Stimulated activated CD4-positive, alpha-beta T cell treated with anti-CD3 and anti-CD28 coated beads, Interleukin-2, amount 100 ng/mL, for 4 hours (primary cell): ENCODE results near the gene SELENOP.
"Not testable (repeated sequence)": the region's sequence is repeated elsewhere in the genome, so short reads cannot be mapped to it uniquely, and the experiment has no call there.

ENCODE experiments used
- DNase-seq: peaks from one replicate; pipeline ENCODE4 v3.0.0-alpha.2; 2020; ENCODE audit warnings: low read depth

The SELENOP gene

GRCh38 chr5:42811591-42812446, at the start of gene SELENOP:
Gene SELENOP (minus strand): TSS chr5:42811892. CDS start chr5:42808353, 3,539 bp downstream.
- no peak for DNase-seq

- no peak for DNase-seq
Measured at GRCh38 chr5:42858687-42859086, 47.0 kb upstream of the SELENOP start.

- no peak for DNase-seq
Measured at GRCh38 chr5:42858031-42858643, 46.4 kb upstream of the SELENOP start.

GRCh38 chr5:42855811-42856210, 44.1 kb upstream of the SELENOP start:
- no peak for DNase-seq

- DNase-seq: no peak
Measured at GRCh38 chr5:42855386-42855785, 43.7 kb upstream of the SELENOP start.

- no peak for DNase-seq
Measured at GRCh38 chr5:42854795-42855194, 43.1 kb upstream of the SELENOP start.

GRCh38 chr5:42852826-42853225, 41.1 kb upstream of the SELENOP start:
- no peak for DNase-seq

- no peak for DNase-seq
Measured at GRCh38 chr5:42851481-42851880, 39.8 kb upstream of the SELENOP start.

GRCh38 chr5:42848545-42848944, 36.9 kb upstream of the SELENOP start:
- DNase-seq: no peak

GRCh38 chr5:42844408-42844807, 32.7 kb upstream of the SELENOP start:
- DNase-seq: not testable (repeated sequence)

GRCh38 chr5:42843675-42844292, 32.1 kb upstream of the SELENOP start:
- no peak for DNase-seq

GRCh38 chr5:42842921-42843641, 31.4 kb upstream of the SELENOP start:
- DNase-seq: no peak

- no peak for DNase-seq
Measured at GRCh38 chr5:42840842-42841567, 29.3 kb upstream of the SELENOP start.

- DNase-seq: no peak
Measured at GRCh38 chr5:42840269-42840668, 28.6 kb upstream of the SELENOP start.

GRCh38 chr5:42839196-42839595, 27.5 kb upstream of the SELENOP start:
- DNase-seq: no peak

GRCh38 chr5:42837601-42838000, 25.9 kb upstream of the SELENOP start:
- DNase-seq: no peak

GRCh38 chr5:42836070-42836769, 24.5 kb upstream of the SELENOP start:
- no peak for DNase-seq

- DNase-seq: no peak
Measured at GRCh38 chr5:42832060-42832459, 20.4 kb upstream of the SELENOP start.

- DNase-seq: no peak
Measured at GRCh38 chr5:42830924-42831323, 19.2 kb upstream of the SELENOP start.

- DNase-seq: no peak
Measured at GRCh38 chr5:42828671-42829070, 17.0 kb upstream of the SELENOP start.
